ENCODE data around the gene UBN2. TPM values are rescaled to one million over a fixed set of nuclear protein-coding genes. Genes with fewer than 3 reads are reported as not detected.
"Not testable (repeated sequence)": the region's sequence is repeated elsewhere in the genome, so short reads cannot be mapped to it uniquely, and the experiment has no call there.

UBN2 gene
- total and polyA plus RNA-seq, 8 donors = 0.76 to 23.9 (median 6.3) TPM

DNA sequence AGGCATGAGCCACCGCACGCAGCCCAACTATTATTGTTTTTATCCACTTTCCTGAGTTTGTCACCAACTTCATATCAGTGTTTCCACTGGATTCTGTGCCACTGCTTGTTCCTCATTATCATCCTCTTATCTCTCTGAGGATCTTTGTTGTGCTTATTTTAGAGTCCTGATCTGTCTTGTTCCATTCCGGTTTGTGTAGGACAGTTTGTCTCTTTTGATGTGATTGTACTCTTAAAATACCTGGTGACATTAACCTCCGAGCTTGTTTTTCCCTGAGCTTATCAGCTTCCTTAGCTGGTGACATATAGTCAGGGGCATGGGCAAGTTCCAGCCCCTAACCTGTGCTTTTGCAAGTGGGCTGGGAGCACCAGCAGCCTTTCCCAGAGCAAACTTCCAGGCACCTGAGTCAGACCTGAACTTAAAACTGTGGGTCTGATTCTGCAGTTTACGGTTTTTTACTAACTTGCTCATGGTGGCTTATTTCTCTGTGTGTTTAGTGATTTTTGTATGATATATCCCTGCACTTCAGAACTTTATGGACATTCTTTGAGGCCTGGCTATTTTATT, 87.0 kb downstream of the UBN2 start:
- H3K9me3 ChIP-seq = no peaks in the 10 kb centered on the region
- H3K4me3 ChIP-seq = no peak overlapping the region
- TF ChIP-seq EP300 (IDR thresholded peaks at IDR 0.05) (no peak), POLR2A (IDR thresholded peaks at IDR 0.05) (no peak), POLR2AphosphoS5 (IDR thresholded peaks at IDR 0.05) (no peak)
- TF ChIP-seq, protein P1, sequence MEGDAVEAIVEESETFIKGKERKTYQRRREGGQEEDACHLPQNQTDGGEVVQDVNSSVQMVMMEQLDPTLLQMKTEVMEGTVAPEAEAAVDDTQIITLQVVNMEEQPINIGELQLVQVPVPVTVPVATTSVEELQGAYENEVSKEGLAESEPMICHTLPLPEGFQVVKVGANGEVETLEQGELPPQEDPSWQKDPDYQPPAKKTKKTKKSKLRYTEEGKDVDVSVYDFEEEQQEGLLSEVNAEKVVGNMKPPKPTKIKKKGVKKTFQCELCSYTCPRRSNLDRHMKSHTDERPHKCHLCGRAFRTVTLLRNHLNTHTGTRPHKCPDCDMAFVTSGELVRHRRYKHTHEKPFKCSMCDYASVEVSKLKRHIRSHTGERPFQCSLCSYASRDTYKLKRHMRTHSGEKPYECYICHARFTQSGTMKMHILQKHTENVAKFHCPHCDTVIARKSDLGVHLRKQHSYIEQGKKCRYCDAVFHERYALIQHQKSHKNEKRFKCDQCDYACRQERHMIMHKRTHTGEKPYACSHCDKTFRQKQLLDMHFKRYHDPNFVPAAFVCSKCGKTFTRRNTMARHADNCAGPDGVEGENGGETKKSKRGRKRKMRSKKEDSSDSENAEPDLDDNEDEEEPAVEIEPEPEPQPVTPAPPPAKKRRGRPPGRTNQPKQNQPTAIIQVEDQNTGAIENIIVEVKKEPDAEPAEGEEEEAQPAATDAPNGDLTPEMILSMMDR (IDR thresholded peaks at IDR 0.05) = no peak
- no peak for DNase-seq
- no peaks in the 10 kb centered on the region for H3K27me3 ChIP-seq
- H3K36me3 ChIP-seq = no peaks in the 10 kb centered on the region
- WGBS, 5 donors = 68 to 82% (median 76%) methylated on average over 5 of the region's 5 CpGs
- intact Hi-C loops (cut with DNase I; ENCODE audit: low total_unique reads) = no loop called here
- no peak overlapping the region for H3K27ac ChIP-seq
- no peaks in the 10 kb centered on the region for H3K4me1 ChIP-seq

DNA sequence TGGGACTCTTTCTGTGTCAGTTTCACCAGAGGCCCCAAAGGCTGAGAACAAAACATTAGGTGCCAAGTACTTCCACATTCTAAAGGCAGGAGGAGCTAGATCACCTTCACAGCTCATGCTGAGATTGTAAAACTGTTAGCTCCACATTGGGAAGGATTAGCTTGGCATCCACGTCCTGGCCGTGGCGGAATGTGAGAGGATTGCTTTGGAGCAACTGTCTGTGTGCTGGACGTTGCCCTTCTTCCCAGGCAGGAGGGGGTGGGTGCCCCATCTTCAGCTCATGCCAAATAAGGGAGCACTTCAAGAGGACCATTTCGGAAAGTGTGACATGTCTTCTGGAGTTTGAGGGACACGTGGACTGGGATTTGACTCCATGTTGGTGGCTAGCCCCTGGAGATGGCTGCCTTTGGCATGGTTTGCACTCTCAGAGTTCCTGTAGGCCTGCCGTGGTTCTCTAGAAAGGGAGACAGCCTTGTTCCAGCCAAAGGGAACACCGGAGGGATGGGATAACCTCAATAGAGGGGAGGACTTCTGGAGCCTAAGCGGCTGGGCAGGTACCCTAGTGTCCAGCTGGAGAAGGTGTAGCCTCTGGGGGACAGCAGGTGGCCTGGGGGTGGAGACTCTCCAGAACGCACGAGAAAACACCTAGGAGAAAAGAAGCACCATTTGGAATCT, 90.2 kb downstream of the UBN2 start:
- H3K27ac ChIP-seq = no peak overlapping the region
- H3K4me1 ChIP-seq = no peaks in the 10 kb centered on the region
- peak in 1 of 2 donors; percentile 58 for DNase-seq
- TF ChIP-seq, protein P1 (IDR thresholded peaks at IDR 0.05) = peak in 3 of 7 experiments; percentile 29 to 39 (median 37)
- no peak for TF ChIP-seq EP300 (IDR thresholded peaks at IDR 0.05)
- H3K36me3 ChIP-seq = no peaks in the 10 kb centered on the region
- H3K9me3 ChIP-seq = no peaks in the 10 kb centered on the region
- no peaks in the 10 kb centered on the region for H3K27me3 ChIP-seq
- 59 to 64% (median 59%) methylated on average over 11 of the region's 11 CpGs for WGBS, 5 donors
- H3K4me3 ChIP-seq = no peak overlapping the region
- intact Hi-C loops (cut with DNase I; ENCODE audit: low total_unique reads) = no loop called here

DNA sequence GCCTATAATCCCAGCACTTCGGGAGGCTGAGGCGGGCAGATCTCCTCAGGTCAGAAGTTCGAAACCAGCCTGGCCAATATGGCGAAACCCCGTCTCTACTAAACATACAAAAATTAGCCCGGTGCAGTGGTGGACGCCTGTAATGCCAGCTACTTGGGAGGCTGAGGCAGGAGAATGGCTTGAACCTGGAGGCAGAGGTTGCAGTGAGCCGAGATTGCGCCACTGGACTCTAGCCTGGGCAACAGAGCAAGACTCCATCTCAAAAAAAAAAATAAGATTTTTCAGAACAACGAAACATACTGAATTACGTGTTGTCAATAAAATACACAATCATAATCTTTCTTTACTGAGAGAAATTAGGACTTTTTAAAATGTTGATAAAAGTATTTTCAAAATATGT, 93.7 kb downstream of the UBN2 start:
- H3K4me3 ChIP-seq; H3K27ac ChIP-seq; H3K4me1 ChIP-seq; DNase-seq; H3K36me3 ChIP-seq; intact Hi-C loops (cut with DNase I; ENCODE audit: low total_unique reads); H3K9me3 ChIP-seq; H3K27me3 ChIP-seq: not testable (repeated sequence)
- WGBS, 5 donors = 92 to 97% (median 97%) methylated on average over 11 of the region's 11 CpGs

DNA sequence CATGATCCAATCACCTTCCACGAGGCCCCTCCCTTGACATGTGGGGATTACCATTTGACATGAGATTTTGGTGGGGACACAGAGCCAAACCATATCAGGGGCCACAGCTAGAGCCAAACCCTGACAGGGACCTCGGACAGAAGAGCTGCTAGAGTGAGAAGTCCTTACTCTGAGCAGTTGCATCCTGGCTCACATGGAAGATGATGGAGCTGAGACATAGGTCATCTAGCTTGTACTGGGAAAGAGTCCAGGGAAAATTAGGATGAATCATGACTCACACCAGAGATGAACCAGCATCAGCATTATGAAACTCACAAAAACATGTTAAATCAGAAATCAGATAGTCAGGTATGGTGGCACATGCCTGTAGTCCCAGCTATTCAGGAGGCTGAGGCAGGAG, 97.3 kb downstream of the UBN2 start:
- Histone ChIP-seq H3K4me3 (no peak overlapping the region), H3K4me1 (peaks cover 0 to 4% (median 0%) of the 10 kb centered on the region in 4 donors), H3K27me3 (no peaks in the 10 kb centered on the region), H3K27ac (no peak overlapping the region), H3K36me3 (no peaks in the 10 kb centered on the region), H3K9me3 (no peaks in the 10 kb centered on the region)
- WGBS, 5 donors = 63 to 80% (median 70%) methylated on average over 2 of the region's 2 CpGs
- no peak for TF ChIP-seq EP300 (IDR thresholded peaks at IDR 0.05)
- no peak for TF ChIP-seq POLR2A (IDR thresholded peaks at IDR 0.05)
- TF ChIP-seq, protein P1 (IDR thresholded peaks at IDR 0.05) = no peak
- intact Hi-C loops (cut with DNase I; ENCODE audit: low total_unique reads) = no loop called here
- DNase-seq = peak in 1 of 2 donors; percentile 12

DNA sequence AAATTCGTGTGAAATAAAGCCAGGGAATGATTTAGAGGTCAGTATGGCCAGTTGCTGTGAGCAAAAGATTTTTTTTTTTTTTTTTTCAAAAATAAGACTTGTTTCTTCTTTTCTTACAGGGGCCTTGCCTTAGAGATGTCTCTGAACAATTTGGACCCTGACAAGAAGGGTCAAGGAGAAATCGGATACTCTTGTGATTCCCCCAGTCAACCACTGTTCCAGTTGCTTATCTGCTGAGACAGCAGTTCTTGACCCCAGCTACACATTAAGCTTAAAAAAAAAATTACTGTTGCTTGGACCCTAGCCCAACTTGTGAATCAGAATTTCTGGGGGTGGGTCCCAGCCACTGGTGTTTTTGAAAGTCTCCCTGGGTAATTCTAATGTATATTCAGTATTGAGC, 98.1 kb downstream of the UBN2 start:
- WGBS, 5 donors = 39 to 68% (median 55%) methylated on average over 2 of the region's 2 CpGs
- no peaks in the 10 kb centered on the region for H3K9me3 ChIP-seq
- no peaks in the 10 kb centered on the region for H3K36me3 ChIP-seq
- peaks cover 0 to 4% (median 0%) of the 10 kb centered on the region in 4 donors for H3K4me1 ChIP-seq
- no peak overlapping the region for H3K4me3 ChIP-seq
- TF ChIP-seq EP300 (IDR thresholded peaks at IDR 0.05) (no peak), POLR2AphosphoS5 (IDR thresholded peaks at IDR 0.05) (no peak), POLR2A (IDR thresholded peaks at IDR 0.05) (no peak)
- TF ChIP-seq, protein P1 (IDR thresholded peaks at IDR 0.05) = no peak
- DNase-seq = peak in 1 of 2 donors; percentile 13
- intact Hi-C loops (cut with DNase I; ENCODE audit: low total_unique reads) = no loop called here
- H3K27me3 ChIP-seq = no peaks in the 10 kb centered on the region
- no peak overlapping the region for H3K27ac ChIP-seq

Measured in stomach (tissue), 9 donors.